ENCODE results near the gene CPAMD8. TPM values are rescaled to one million over a fixed set of nuclear protein-coding genes. Genes with fewer than 3 reads are reported as not detected.

Gene CPAMD8
- total RNA-seq, 2 donors from 2014 or later, result 134 to 216 TPM

DNA sequence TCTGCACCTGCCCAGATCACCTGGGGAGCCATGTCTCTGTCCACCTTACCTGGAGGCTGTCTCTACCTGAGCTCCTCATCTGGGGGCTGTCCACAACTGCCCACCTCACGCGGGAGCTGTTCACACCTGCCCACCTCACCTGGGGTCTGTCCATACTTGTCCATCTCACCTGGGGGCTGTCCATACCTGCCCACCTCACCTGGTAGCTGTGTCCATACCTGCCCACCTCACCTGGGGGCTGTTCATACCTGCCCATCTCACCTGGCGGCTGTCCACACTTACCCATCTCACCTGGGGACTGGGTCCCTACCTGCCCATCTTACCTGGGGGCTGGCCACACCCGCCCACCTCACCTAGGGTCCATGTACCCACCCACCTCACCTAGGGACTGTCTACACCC lies 10.0 kb upstream of the CPAMD8 start:
- Histone ChIP-seq H3K4me3 (no peak overlapping the region), H3K4me1 (replicated peaks) (peaks cover 1% of the 10 kb centered on the region), H3K9me3 (no peaks in the 10 kb centered on the region), H3K36me3 (no peaks in the 10 kb centered on the region), H3K27ac (no peak overlapping the region), H3K27me3 (replicated peaks; ENCODE audit: insufficient read depth) (no peaks in the 10 kb centered on the region)
- intact Hi-C loops (cut with DNase I), result no loop called here
- no peak for TF ChIP-seq POLR2A (IDR thresholded peaks at IDR 0.05)
- TF ChIP-seq POLR2AphosphoS5 (IDR thresholded peaks at IDR 0.05), result no peak
- TF ChIP-seq, protein P1, sequence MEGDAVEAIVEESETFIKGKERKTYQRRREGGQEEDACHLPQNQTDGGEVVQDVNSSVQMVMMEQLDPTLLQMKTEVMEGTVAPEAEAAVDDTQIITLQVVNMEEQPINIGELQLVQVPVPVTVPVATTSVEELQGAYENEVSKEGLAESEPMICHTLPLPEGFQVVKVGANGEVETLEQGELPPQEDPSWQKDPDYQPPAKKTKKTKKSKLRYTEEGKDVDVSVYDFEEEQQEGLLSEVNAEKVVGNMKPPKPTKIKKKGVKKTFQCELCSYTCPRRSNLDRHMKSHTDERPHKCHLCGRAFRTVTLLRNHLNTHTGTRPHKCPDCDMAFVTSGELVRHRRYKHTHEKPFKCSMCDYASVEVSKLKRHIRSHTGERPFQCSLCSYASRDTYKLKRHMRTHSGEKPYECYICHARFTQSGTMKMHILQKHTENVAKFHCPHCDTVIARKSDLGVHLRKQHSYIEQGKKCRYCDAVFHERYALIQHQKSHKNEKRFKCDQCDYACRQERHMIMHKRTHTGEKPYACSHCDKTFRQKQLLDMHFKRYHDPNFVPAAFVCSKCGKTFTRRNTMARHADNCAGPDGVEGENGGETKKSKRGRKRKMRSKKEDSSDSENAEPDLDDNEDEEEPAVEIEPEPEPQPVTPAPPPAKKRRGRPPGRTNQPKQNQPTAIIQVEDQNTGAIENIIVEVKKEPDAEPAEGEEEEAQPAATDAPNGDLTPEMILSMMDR (IDR thresholded peaks at IDR 0.05), result no peak
- DNase-seq (ENCODE audit: low spot score), result no peak
- 80% methylated on average over 4 of the region's 4 CpGs for WGBS

GRCh38 chr19:17035842-17036424 lies 9.3 kb upstream of the CPAMD8 start:
- Histone ChIP-seq H3K4me1 (replicated peaks) (no peaks in the 10 kb centered on the region), H3K4me3 (no peak overlapping the region), H3K36me3 (no peaks in the 10 kb centered on the region), H3K27ac (no peak overlapping the region), H3K27me3 (replicated peaks; ENCODE audit: insufficient read depth) (no peaks in the 10 kb centered on the region), H3K9me3 (no peaks in the 10 kb centered on the region)
- intact Hi-C loops (cut with DNase I), result no loop called here
- 89% methylated on average over 15 of the region's 15 CpGs for WGBS
- TF ChIP-seq, protein P1 (IDR thresholded peaks at IDR 0.05), result no peak
- TF ChIP-seq POLR2A (IDR thresholded peaks at IDR 0.05), result no peak
- no peak for TF ChIP-seq POLR2AphosphoS5 (IDR thresholded peaks at IDR 0.05)
- no peak for DNase-seq (ENCODE audit: low spot score)

- Histone ChIP-seq H3K27ac (no peak overlapping the region), H3K4me1 (replicated peaks) (no peaks in the 10 kb centered on the region), H3K9me3 (no peaks in the 10 kb centered on the region), H3K27me3 (replicated peaks; ENCODE audit: insufficient read depth) (no peaks in the 10 kb centered on the region), H3K4me3 (no peak overlapping the region), H3K36me3 (no peaks in the 10 kb centered on the region)
- intact Hi-C loops (cut with DNase I), result no loop called here
- WGBS, result 83% methylated on average over 6 of the region's 6 CpGs
- no peak for DNase-seq (ENCODE audit: low spot score)
- TF ChIP-seq POLR2A (IDR thresholded peaks at IDR 0.05) (no peak), POLR2AphosphoS5 (IDR thresholded peaks at IDR 0.05) (no peak)
- TF ChIP-seq, protein P1 (IDR thresholded peaks at IDR 0.05), result no peak
Measured at GRCh38 chr19:17031741-17032140, 5.1 kb upstream of the CPAMD8 start.

- no peaks in the 10 kb centered on the region for H3K9me3 ChIP-seq
- TF ChIP-seq POLR2AphosphoS5 (IDR thresholded peaks at IDR 0.05) (no peak), POLR2A (IDR thresholded peaks at IDR 0.05) (no peak)
- TF ChIP-seq, protein P1 (IDR thresholded peaks at IDR 0.05), result no peak
- no peak for DNase-seq (ENCODE audit: low spot score)
- intact Hi-C loops (cut with DNase I), result no loop called here
- H3K36me3 ChIP-seq, result no peaks in the 10 kb centered on the region
- no peaks in the 10 kb centered on the region for H3K27me3 ChIP-seq (replicated peaks; ENCODE audit: insufficient read depth)
- WGBS, result 59% methylated on average over 7 of the region's 7 CpGs
- H3K4me1 ChIP-seq (replicated peaks), result no peaks in the 10 kb centered on the region
- H3K27ac ChIP-seq, result no peak overlapping the region
- H3K4me3 ChIP-seq, result no peak overlapping the region
Measured at GRCh38 chr19:17027535-17027975, 945 bp upstream of the CPAMD8 start.

- Histone ChIP-seq H3K27ac (peak overlapping the region; percentile 51 to 58), H3K27me3 (replicated peaks; ENCODE audit: insufficient read depth) (no peaks in the 10 kb centered on the region), H3K36me3 (no peaks in the 10 kb centered on the region), H3K9me3 (no peaks in the 10 kb centered on the region), H3K4me1 (replicated peaks) (no peaks in the 10 kb centered on the region), H3K4me3 (peak overlapping the region; percentile 35 to 50)
- TF ChIP-seq POLR2AphosphoS5 (IDR thresholded peaks at IDR 0.05) (no peak), POLR2A (IDR thresholded peaks at IDR 0.05) (no peak)
- TF ChIP-seq, protein P1 (IDR thresholded peaks at IDR 0.05), result no peak
- 1% methylated on average over 15 of the region's 40 CpGs for WGBS
- intact Hi-C loops (cut with DNase I), result no loop called here
- peak; percentile 29 for DNase-seq (ENCODE audit: low spot score)
Measured at GRCh38 chr19:17025991-17026658, 485 bp downstream of the CPAMD8 start.
